Measurements from ENCODE around the gene FAM50B. TPM values are rescaled to one million over a fixed set of nuclear protein-coding genes. Genes with fewer than 3 reads are reported as not detected.
A peak's percentile ranks its signal among the peaks of the same experiment; 100 is the strongest.

FAM50B gene
- total RNA-seq, 4 donors from 2014 or later: 4.6 to 12.9 (median 11.8) TPM

DNA sequence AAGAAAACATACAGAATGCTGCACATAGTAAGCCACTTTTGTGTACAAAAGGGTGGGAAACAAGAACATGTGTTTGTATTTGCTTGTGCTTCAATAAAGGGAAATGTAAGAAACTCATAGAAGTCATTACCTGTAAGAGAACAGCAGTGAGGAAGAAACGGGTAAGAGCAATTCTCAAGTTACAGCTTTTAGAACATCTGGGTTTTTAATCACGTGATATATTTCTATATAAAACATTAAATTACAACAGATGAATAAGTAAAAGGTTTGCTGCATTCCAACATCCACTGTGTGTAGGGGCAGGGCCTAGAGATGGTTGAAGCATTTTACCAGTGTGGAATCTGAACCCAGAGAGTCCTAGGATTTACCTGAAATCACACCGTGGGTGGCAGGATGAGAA, 36.6 kb upstream of the FAM50B start:
- peaks cover 7 to 40% (median 21%) of the 10 kb centered on the region in 3 donors for H3K4me1 ChIP-seq
- peak overlapping the region in 1 of 4 donors; percentile 40 for H3K27ac ChIP-seq
- no peaks in the 10 kb centered on the region for H3K36me3 ChIP-seq
- 66 to 71% methylated on average over 3 of the region's 3 CpGs for WGBS, 2 donors
- DNase-seq: no peak
- intact Hi-C loops (cut with DNase I): no loop called here
- H3K27me3 ChIP-seq: no peaks in the 10 kb centered on the region
- TF ChIP-seq CTCF (IDR thresholded peaks at IDR 0.05): no peak
- no peaks in the 10 kb centered on the region for H3K9me3 ChIP-seq
- no peak overlapping the region for H3K4me3 ChIP-seq

GRCh38 chr6:3813150-3813780, 35.9 kb upstream of the FAM50B start:
- no peaks in the 10 kb centered on the region for H3K9me3 ChIP-seq
- intact Hi-C loops (cut with DNase I): no loop called here
- no peak overlapping the region for H3K4me3 ChIP-seq
- no peaks in the 10 kb centered on the region for H3K36me3 ChIP-seq
- H3K4me1 ChIP-seq: peaks cover 7 to 40% (median 18%) of the 10 kb centered on the region in 3 donors
- 26 to 44% methylated on average over 7 to 9 of the region's 13 CpGs for WGBS, 2 donors
- no peak for DNase-seq
- H3K27me3 ChIP-seq: no peaks in the 10 kb centered on the region
- no peak for TF ChIP-seq CTCF (IDR thresholded peaks at IDR 0.05)
- TF ChIP-seq POLR2A (IDR thresholded peaks at IDR 0.05): no peak
- H3K27ac ChIP-seq: peak overlapping the region in 1 of 4 donors; percentile 40

DNA sequence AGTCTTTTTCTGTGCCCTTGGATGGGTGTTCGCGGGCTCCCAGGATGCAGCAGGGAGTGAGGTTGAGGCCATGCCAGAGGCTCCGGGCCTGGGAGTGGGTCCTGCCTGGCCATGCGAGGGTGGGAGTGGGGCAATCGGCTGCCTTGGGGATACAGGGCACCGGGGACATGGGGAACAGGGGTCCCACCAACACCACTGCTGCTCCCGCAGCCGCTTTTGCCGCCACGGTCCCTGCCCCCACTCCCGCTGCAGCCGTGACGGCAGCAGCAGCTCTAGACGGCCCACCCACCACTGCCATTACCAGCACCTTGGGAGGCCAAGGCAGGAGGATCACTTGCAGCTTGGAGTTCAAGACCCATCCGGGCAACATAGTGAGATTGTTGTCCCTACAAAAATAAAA, 35.3 kb upstream of the FAM50B start:
- WGBS, 2 donors: 86 to 95% methylated on average over 8 to 10 of the region's 15 CpGs
- Histone ChIP-seq H3K4me3 (no peak overlapping the region), H3K4me1 (peaks cover 3 to 37% (median 12%) of the 10 kb centered on the region in 3 donors), H3K36me3 (no peaks in the 10 kb centered on the region), H3K27me3 (no peaks in the 10 kb centered on the region), H3K9me3 (no peaks in the 10 kb centered on the region), H3K27ac (no peak overlapping the region)
- TF ChIP-seq POLR2A (IDR thresholded peaks at IDR 0.05) (no peak), CTCF (IDR thresholded peaks at IDR 0.05) (no peak)
- intact Hi-C loops (cut with DNase I): no loop called here
- DNase-seq: no peak

DNA sequence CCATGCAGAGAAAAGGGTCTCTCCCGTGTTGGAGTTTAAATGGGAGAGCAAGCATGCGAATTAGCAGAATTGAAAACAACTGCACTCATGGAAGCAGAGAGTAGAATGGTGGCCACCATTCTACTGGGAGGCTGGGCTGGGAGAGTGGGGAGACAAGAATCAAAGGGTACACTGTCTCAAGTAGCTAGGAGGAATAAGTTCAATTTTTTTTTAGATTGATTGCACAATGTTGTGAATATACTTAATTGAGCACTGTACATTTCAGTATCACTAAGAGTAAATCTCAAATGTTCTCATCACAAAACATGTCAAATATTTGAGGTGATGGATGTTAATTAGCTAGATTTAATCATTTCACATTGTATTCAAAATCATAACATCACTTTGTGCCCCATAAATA, 34.6 kb upstream of the FAM50B start:
- no peak overlapping the region for H3K27ac ChIP-seq
- WGBS, 2 donors: 88 to 90% methylated on average over 2 of the region's 2 CpGs
- H3K9me3 ChIP-seq: no peaks in the 10 kb centered on the region
- H3K4me1 ChIP-seq: peaks cover 3 to 37% (median 12%) of the 10 kb centered on the region in 3 donors
- no peaks in the 10 kb centered on the region for H3K27me3 ChIP-seq
- no peak for TF ChIP-seq CTCF (IDR thresholded peaks at IDR 0.05)
- no peak for TF ChIP-seq POLR2A (IDR thresholded peaks at IDR 0.05)
- no peak for DNase-seq
- no peak overlapping the region for H3K4me3 ChIP-seq
- H3K36me3 ChIP-seq: no peaks in the 10 kb centered on the region
- intact Hi-C loops (cut with DNase I): no loop called here

GRCh38 chr6:3816251-3816650, 32.9 kb upstream of the FAM50B start:
- TF ChIP-seq CTCF (IDR thresholded peaks at IDR 0.05): no peak
- no peak for TF ChIP-seq POLR2A (IDR thresholded peaks at IDR 0.05)
- no peaks in the 10 kb centered on the region for H3K9me3 ChIP-seq
- H3K27me3 ChIP-seq: no peaks in the 10 kb centered on the region
- no peaks in the 10 kb centered on the region for H3K36me3 ChIP-seq
- peak overlapping the region in 2 of 4 donors; percentile 22 to 37 for H3K27ac ChIP-seq
- H3K4me3 ChIP-seq: no peak overlapping the region
- 60 to 67% methylated on average over 2 of the region's 2 CpGs for WGBS, 2 donors
- no peak for DNase-seq
- intact Hi-C loops (cut with DNase I): no loop called here
- H3K4me1 ChIP-seq: peaks cover 6 to 49% (median 16%) of the 10 kb centered on the region in 3 donors

Data from esophagus squamous epithelium (tissue), 5 donors.